Measurements from ENCODE around the gene HIF1AN.

GRCh38 chr10:100496567-100496966 is 39.2 kb upstream of the HIF1AN start:
- TF ChIP-seq POLR2A (IDR thresholded peaks at IDR 0.05), result no peak
- TF ChIP-seq, protein P1, sequence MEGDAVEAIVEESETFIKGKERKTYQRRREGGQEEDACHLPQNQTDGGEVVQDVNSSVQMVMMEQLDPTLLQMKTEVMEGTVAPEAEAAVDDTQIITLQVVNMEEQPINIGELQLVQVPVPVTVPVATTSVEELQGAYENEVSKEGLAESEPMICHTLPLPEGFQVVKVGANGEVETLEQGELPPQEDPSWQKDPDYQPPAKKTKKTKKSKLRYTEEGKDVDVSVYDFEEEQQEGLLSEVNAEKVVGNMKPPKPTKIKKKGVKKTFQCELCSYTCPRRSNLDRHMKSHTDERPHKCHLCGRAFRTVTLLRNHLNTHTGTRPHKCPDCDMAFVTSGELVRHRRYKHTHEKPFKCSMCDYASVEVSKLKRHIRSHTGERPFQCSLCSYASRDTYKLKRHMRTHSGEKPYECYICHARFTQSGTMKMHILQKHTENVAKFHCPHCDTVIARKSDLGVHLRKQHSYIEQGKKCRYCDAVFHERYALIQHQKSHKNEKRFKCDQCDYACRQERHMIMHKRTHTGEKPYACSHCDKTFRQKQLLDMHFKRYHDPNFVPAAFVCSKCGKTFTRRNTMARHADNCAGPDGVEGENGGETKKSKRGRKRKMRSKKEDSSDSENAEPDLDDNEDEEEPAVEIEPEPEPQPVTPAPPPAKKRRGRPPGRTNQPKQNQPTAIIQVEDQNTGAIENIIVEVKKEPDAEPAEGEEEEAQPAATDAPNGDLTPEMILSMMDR (IDR thresholded peaks at IDR 0.05), result no peak
